ENCODE results near the gene JMJD6. TPM values are rescaled to one million over a fixed set of nuclear protein-coding genes. Genes with fewer than 3 reads are reported as not detected.

Gene JMJD6
- total and polyA plus RNA-seq, 2 of the 8 experiments (the other 6 are each of a cell fraction or from before 2014, with no cell fraction given): 8.6 to 18.6 TPM

GRCh38 chr17:76753061-76753961 is 26.9 kb upstream of the JMJD6 start:
- H4K20me1 ChIP-seq (replicated peaks in 1 of 2; ENCODE audit: control insufficient read depth in 1 of 2, insufficient read depth in 2 of 2, low read length in 2 of 2): peaks cover 0 to 1% of the 10 kb centered on the region in 2 experiments
- H4K5ac ChIP-seq (ENCODE audit: insufficient read length, low read depth, low read length): no peak overlapping the region
- H3K9ac ChIP-seq (replicated peaks in 1 of 4; ENCODE audit: extremely low read depth in 1 of 4, low read depth in 3 of 4, low read length in 3 of 4): no peak overlapping the region
- H2BK12ac ChIP-seq (ENCODE audit: low read depth, low read length): no peak overlapping the region
- H3K79me1 ChIP-seq (ENCODE audit: low read depth, low read length): no peaks in the 10 kb centered on the region
- no peak overlapping the region for H2BK15ac ChIP-seq (ENCODE audit: low read length)
- no peak overlapping the region for H3K14ac ChIP-seq (ENCODE audit: insufficient read length)
- no peak overlapping the region for H4K91ac ChIP-seq (replicated peaks; ENCODE audit: insufficient read length, low read length)
- H2BK120ac ChIP-seq (replicated peaks; ENCODE audit: low read depth, low read length): no peak overlapping the region
- no peak overlapping the region for H4K8ac ChIP-seq (ENCODE audit: extremely low read depth, insufficient read depth, low read length)
- no peak overlapping the region for H3K23ac ChIP-seq (ENCODE audit: insufficient read length)
- H3K79me2 ChIP-seq (ENCODE audit: control insufficient read depth in 1 of 2, insufficient read depth in 2 of 2, low read length in 2 of 2): no peaks in the 10 kb centered on the region
- no peaks in the 10 kb centered on the region for H3K27me3 ChIP-seq (replicated peaks in 1 of 4; ENCODE audit: control insufficient read depth in 3 of 4, extremely low read depth in 1 of 4, insufficient read depth in 3 of 4, low read length in 3 of 4)
- H3K56ac ChIP-seq (replicated peaks; ENCODE audit: insufficient read length, low read depth, low read length): no peak overlapping the region
- H2BK5ac ChIP-seq (ENCODE audit: low read depth, low read length): no peak overlapping the region
- WGBS, 2 experiments (ENCODE audit: extremely low coverage in 1 of 2, insufficient coverage in 1 of 2, insufficient read length in 1 of 2, insufficient replicate concordance in 2 of 2, low coverage in 1 of 2, low lambda C conversion rate in 2 of 2, missing lambda C conversion rate in 1 of 2): 88% methylated on average over 11 of the region's 12 CpGs; no CpG with 5 or more reads in 1 of the 2 experiments
- H2AK5ac ChIP-seq (ENCODE audit: low read depth, low read length): no peak overlapping the region
- H3K4ac ChIP-seq (replicated peaks; ENCODE audit: insufficient read length, low read depth, low read length): no peak overlapping the region
- no peak for TF ChIP-seq EZH2 (IDR thresholded peaks at IDR 0.05; ENCODE audit: low read depth, low read length, severe bottlenecking)
- no peak for TF ChIP-seq ATF2 (IDR thresholded peaks at IDR 0.05; ENCODE audit: low read length)
- TF ChIP-seq CEBPB (IDR thresholded peaks at IDR 0.05; ENCODE audit: low read depth, low read length): peak; percentile 59; the same call in 1 of the 2 replicates
- H3K27ac ChIP-seq (ENCODE audit: low read depth, low read length): no peak overlapping the region
- no peak overlapping the region for H3K4me2 ChIP-seq (ENCODE audit: insufficient read depth in 1 of 2, low read depth in 2 of 2, low read length in 2 of 2)
- DNase-seq (ENCODE audit: low read depth in 1 of 2, low spot score in 2 of 2) (no peak), FAIRE-seq (no peak)
- CTCF ChIA-PET (ENCODE audit: partially characterized antibody): interaction anchor here (0.7 to 0.9 kb wide), 3 partner anchors 11 to 45 kb away, joined by 3 read pairs; no protein-coding TSS in a partner anchor
- H3K9me3 ChIP-seq (ENCODE audit: insufficient read depth in 2 of 2, low read depth in 1 of 2, low read length in 1 of 2): no peaks in the 10 kb centered on the region
- H3K4me1 ChIP-seq (replicated peaks in 1 of 4; ENCODE audit: control insufficient read depth in 3 of 4, insufficient read depth in 4 of 4, low read length in 3 of 4): no peaks in the 10 kb centered on the region
- no peak overlapping the region for H2BK20ac ChIP-seq (ENCODE audit: low read length)
- H3K4me3 ChIP-seq (ENCODE audit: extremely low read depth in 1 of 4, insufficient read depth in 2 of 4, low read depth in 3 of 4, low read length in 4 of 4): no peak overlapping the region
- H3K18ac ChIP-seq (ENCODE audit: extremely low read depth, low read length): no peak overlapping the region
- H3K36me3 ChIP-seq (ENCODE audit: control insufficient read depth in 2 of 4, insufficient read depth in 4 of 4, low read length in 3 of 4): peaks cover 0 to 4% (median 4%) of the 10 kb centered on the region in 4 experiments; a peak in 4 of 8 replicates
- H2AFZ ChIP-seq (ENCODE audit: low read length): no peak overlapping the region
- H3K23me2 ChIP-seq (ENCODE audit: low read depth, low read length): no peaks in the 10 kb centered on the region; the same call in 1 of the 2 replicates
- POLR2A ChIA-PET (ENCODE audit: partially characterized antibody): interaction anchor here (0.6 kb wide), 1 partner anchor 407 kb away, joined by 3 read pairs; no protein-coding TSS in a partner anchor

Measured in H1 (cell line).